ENCODE measurements around the gene NLGN1.

DNA sequence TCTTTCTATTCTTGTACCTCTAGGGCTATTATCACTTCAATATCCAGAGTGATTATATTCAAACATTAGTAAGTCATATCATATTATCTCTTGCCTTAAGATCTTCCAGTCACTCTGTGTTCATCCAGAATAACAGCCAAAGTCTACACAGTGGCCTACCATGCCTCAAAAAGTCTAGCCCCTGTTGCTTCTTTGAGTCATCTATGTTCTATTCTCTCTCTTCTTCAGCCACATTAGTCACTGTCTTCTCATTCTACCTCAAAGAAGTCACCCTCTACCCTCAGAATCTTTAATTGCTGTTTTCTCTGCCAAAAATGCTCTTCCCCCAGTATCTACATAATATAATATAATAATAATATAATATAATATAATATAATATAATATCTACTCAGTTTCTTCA lies 356.0 kb downstream of the NLGN1 start:
- TF ChIP-seq POLR2A (IDR thresholded peaks at IDR 0.05; ENCODE audit: extremely low read depth, insufficient read length): no peak
- TF ChIP-seq, protein P1, sequence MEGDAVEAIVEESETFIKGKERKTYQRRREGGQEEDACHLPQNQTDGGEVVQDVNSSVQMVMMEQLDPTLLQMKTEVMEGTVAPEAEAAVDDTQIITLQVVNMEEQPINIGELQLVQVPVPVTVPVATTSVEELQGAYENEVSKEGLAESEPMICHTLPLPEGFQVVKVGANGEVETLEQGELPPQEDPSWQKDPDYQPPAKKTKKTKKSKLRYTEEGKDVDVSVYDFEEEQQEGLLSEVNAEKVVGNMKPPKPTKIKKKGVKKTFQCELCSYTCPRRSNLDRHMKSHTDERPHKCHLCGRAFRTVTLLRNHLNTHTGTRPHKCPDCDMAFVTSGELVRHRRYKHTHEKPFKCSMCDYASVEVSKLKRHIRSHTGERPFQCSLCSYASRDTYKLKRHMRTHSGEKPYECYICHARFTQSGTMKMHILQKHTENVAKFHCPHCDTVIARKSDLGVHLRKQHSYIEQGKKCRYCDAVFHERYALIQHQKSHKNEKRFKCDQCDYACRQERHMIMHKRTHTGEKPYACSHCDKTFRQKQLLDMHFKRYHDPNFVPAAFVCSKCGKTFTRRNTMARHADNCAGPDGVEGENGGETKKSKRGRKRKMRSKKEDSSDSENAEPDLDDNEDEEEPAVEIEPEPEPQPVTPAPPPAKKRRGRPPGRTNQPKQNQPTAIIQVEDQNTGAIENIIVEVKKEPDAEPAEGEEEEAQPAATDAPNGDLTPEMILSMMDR (IDR thresholded peaks at IDR 0.05; ENCODE audit: low read depth, low read length): no peak
- TF ChIP-seq, protein P2, sequence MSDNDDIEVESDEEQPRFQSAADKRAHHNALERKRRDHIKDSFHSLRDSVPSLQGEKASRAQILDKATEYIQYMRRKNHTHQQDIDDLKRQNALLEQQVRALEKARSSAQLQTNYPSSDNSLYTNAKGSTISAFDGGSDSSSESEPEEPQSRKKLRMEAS (IDR thresholded peaks at IDR 0.05; ENCODE audit: low read depth, low read length): no peak

All from NB4 (cell line).